Effector memory CD8-positive, alpha-beta T cell (primary cell): ENCODE results near the gene PELI1.

ENCODE experiments used
- ATAC-seq: fragments of 150-1000 bp; cut with Tn5 transposase; replicated peaks from 2 replicates; pipeline ENCODE4 v1.10.0; 2021; ENCODE audit warnings: mild to moderate bottlenecking, moderate library complexity
- DNase-seq, 3 experiments: peaks; one replicate each; pipeline ENCODE4 v3.0.0; 2021
- H3K27ac Mint-ChIP-seq, 2 donors: one replicate each; pipeline ENCODE4 v1.8.0; 2022; ENCODE audit warnings: mild to moderate bottlenecking in 2 of 2, mixed read lengths in 2 of 2, moderate library complexity in 2 of 2
- H3K27me3 Mint-ChIP-seq, 2 donors: one replicate each; pipeline ENCODE4 v1.8.0; 2022; ENCODE audit warnings: mixed read lengths in 2 of 2
- H3K36me3 Mint-ChIP-seq: one replicate; pipeline ENCODE4 v1.8.0; 2022; ENCODE audit warnings: mild to moderate bottlenecking, moderate library complexity, mixed read lengths; ENCODE audit not compliant: insufficient read depth
- H3K4me1 Mint-ChIP-seq, 2 donors: one replicate each; pipeline ENCODE4 v1.8.0; 2022; ENCODE audit warnings: low read depth in 2 of 2, mixed read lengths in 2 of 2
- H3K4me3 Mint-ChIP-seq, 2 donors: one replicate each; pipeline ENCODE4 v1.8.0; 2022; ENCODE audit warnings: mild to moderate bottlenecking in 2 of 2, mixed read lengths in 2 of 2, moderate library complexity in 2 of 2
- H3K9me3 Mint-ChIP-seq, 2 donors: one replicate each; pipeline ENCODE4 v1.8.0; 2022; ENCODE audit warnings: mixed read lengths in 2 of 2
- total RNA-seq, 9 experiments: gene quantifications; one replicate each; lab custom pipeline; 2026; lab: John Stamatoyannopoulos, UW

Gene PELI1, protein sequence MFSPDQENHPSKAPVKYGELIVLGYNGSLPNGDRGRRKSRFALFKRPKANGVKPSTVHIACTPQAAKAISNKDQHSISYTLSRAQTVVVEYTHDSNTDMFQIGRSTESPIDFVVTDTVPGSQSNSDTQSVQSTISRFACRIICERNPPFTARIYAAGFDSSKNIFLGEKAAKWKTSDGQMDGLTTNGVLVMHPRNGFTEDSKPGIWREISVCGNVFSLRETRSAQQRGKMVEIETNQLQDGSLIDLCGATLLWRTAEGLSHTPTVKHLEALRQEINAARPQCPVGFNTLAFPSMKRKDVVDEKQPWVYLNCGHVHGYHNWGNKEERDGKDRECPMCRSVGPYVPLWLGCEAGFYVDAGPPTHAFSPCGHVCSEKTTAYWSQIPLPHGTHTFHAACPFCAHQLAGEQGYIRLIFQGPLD
- total RNA-seq = 33.2 to 124 (median 77.2) reads per million in 9 experiments

DNA sequence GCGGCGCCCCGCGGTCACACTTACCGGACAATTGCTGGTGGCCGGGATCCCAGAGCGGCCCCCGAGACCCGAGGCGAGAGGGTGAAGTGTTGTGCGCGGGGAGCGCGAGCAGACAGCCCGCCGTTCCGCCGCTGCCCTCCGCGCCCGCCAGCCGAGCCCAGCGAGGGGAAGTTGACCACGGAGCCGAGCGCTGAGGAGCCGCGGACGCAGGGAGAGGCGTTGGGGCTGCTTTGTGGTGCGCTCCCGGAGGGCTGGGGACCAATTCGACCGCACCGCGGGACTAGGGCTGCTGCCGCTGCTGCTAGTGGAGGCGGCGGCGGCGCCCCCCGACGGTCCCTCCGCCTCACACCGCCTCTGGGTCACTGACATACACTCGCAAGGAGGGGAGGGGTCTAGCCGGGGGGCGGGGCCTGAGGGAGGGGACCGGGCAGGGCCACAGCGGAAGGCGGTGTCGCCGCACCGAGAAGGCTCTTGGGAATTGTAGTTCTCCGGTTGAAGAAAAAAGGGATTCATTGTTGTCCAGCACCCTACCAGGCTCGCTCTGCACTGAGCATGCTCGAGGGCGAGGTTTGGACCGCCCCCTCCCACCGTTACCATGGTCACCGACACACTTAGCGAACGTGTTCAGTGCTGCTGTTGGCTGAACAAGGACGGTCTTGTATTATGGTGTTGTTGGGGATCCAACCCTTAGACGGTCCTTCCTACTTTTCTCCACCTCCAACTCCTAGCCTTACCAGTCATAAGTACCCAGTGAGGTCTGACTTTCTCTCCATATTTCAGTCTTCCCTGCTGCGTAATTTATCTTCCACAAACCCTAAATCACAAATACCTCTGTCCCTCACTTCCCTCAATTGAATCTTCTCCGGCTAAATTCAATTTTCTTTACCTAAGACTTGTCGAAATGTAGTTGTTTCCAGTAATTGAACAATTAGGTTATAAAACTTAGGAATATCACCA lies at the start of gene PELI1:
Gene PELI1, minus strand, starts transcription at position 364 of the 957 bp plus-strand sequence. CDS start 36,110 bp downstream, outside the sequence.
- Mint-ChIP-seq H3K4me1 (peaks cover 17 to 24% of the 10 kb centered on the region in 2 donors), H3K27ac (peak within 1 kb of the TSS; percentile 95 to 96), H3K9me3 (no peaks in the 10 kb centered on the region), H3K36me3 (peaks cover 22% of the 10 kb centered on the region), H3K27me3 (no peaks in the 10 kb centered on the region), H3K4me3 (peak within 1 kb of the TSS; percentile 94 to 97)
- DNase-seq (peak; percentile 73 to 79 (median 78)), ATAC-seq (peak; percentile 89)

GRCh38 chr2:64193491-64193890 lies 49.3 kb upstream of the PELI1 start:
- Mint-ChIP-seq H3K27me3 (peaks cover 4 to 38% of the 10 kb centered on the region in 2 donors), H3K36me3 (peaks cover 3% of the 10 kb centered on the region), H3K27ac (no peak overlapping the region)

GRCh38 chr2:64192664-64193105 lies 48.5 kb upstream of the PELI1 start:
- H3K9me3 Mint-ChIP-seq = no peaks in the 10 kb centered on the region
- H3K4me3 Mint-ChIP-seq = no peak overlapping the region
- H3K36me3 Mint-ChIP-seq = peaks cover 3% of the 10 kb centered on the region
- no peak overlapping the region for H3K27ac Mint-ChIP-seq
- ATAC-seq = no peak
- no peak for DNase-seq
- H3K27me3 Mint-ChIP-seq = peaks cover 4 to 38% of the 10 kb centered on the region in 2 donors
- H3K4me1 Mint-ChIP-seq = peaks cover 0 to 3% of the 10 kb centered on the region in 2 donors

More at GRCh38 chr2:64193491-64193890, 49.3 kb upstream of the PELI1 start:
- DNase-seq (no peak), ATAC-seq (no peak)
- Mint-ChIP-seq H3K4me3 (no peak overlapping the region), H3K4me1 (peaks cover 0 to 3% of the 10 kb centered on the region in 2 donors), H3K9me3 (no peaks in the 10 kb centered on the region)

DNA sequence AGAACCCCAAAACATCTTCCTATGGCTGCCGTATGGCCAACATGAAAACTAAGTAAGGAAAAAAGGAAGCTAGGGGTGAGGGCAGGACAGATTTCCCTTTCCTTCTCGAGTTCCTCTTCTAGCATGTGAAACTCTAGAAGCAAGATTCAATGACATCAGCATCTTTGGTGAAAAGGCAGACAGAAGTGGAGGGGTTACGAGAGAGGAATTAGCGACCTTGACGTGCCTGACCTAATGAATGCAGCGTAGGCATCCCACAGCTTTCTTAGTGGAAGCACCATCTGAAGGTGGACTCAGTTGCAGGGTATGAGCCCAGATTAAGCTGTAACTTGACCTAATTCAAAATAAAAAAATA lies 47.9 kb upstream of the PELI1 start:
- Mint-ChIP-seq H3K27me3 (peaks cover 3 to 32% of the 10 kb centered on the region in 2 donors), H3K4me1 (peaks cover 0 to 3% of the 10 kb centered on the region in 2 donors), H3K36me3 (no peaks in the 10 kb centered on the region), H3K4me3 (no peak overlapping the region), H3K27ac (no peak overlapping the region), H3K9me3 (no peaks in the 10 kb centered on the region)
- ATAC-seq = no peak
- no peak for DNase-seq

DNA sequence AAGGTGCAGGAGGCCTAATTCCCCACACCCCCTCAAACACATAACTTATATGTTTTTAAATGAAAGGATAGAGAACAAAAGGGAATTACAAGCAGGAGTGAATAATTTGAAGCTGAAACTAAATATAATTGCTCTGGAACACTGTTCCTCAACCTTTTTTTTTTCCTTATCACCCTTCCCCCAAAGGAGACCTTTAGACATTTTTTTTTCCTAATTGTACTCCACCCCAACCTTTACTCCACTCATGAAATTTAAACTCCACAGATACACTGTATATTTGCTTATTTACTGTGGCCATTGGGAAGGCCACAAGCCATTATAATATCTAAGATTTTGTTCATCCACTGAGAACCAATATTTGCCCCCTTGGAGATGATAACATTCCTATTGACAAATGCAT lies 45.4 kb upstream of the PELI1 start:
- no peak overlapping the region for H3K4me3 Mint-ChIP-seq
- no peaks in the 10 kb centered on the region for H3K9me3 Mint-ChIP-seq
- no peaks in the 10 kb centered on the region for H3K36me3 Mint-ChIP-seq
- peaks cover 0 to 22% of the 10 kb centered on the region in 2 donors for H3K27me3 Mint-ChIP-seq
- H3K27ac Mint-ChIP-seq = no peak overlapping the region
- ATAC-seq (no peak), DNase-seq (no peak)
- peaks cover 0 to 3% of the 10 kb centered on the region in 2 donors for H3K4me1 Mint-ChIP-seq

DNA sequence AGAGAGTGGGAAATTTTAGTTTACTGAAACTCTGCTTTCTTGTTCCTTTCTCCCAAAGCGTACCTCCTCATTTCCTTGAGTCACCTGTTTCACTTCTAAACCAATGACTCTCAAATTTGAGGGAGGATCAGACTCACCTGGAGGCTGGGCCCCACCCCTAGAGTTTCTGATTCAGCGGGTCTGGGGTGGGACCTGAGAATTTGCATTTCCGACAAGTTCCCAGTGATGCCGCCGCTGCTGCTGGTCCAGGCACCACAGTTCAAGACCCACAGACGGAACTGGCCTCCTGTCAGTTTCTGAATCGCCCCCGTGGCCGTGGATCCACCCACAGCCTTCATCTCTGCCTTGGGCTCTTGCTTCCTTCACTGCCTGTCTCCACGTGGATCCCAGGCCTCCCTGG lies 44.9 kb upstream of the PELI1 start:
- H3K9me3 Mint-ChIP-seq = no peaks in the 10 kb centered on the region
- H3K27ac Mint-ChIP-seq = no peak overlapping the region
- no peak overlapping the region for H3K4me3 Mint-ChIP-seq
- DNase-seq (no peak), ATAC-seq (no peak)
- H3K27me3 Mint-ChIP-seq = peaks cover 0 to 21% of the 10 kb centered on the region in 2 donors
- H3K36me3 Mint-ChIP-seq = no peaks in the 10 kb centered on the region
- H3K4me1 Mint-ChIP-seq = peaks cover 0 to 3% of the 10 kb centered on the region in 2 donors

DNA sequence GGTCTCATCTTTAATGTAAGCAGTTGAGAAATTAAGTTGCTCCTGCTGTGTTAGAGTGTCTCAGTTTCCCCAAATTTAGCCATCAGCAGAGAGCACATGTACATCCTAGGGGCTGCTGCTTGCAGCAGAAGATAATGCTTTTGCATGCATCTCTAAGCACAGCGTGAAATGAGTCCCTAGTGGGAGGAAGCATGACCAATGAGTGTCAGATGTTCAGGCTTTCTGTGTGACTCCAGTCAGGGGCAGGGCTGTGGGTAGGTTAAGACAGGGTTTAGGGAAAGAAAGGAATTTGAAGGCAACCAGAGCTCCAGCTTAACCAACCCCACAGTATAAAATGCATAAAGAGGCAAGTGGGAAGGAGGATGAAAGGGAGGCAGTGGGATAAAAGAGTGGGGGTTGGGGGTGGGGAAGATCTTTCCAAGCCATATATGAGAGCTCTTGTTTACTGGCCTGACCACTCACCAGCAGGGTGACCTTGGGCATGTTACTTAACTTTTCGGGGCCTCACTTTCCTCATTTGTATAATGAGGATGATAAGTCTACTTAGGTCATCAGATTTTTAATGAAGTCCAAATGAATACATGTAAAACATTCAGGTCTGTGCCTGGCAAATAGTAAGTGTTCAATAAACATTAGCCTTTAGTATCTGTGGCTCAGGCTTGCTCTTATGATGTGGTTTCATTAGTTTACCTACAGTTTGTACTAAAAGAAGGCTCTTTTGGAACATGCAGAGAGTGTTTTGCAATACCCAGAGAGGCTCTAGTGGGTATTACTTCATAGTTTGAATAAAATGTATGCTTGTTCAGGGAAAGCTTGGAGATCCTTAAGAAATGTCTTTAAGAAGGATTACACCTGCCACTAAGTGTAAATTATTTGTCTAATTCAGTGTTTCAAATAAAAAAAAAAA lies 42.7 kb upstream of the PELI1 start:
- no peaks in the 10 kb centered on the region for H3K4me1 Mint-ChIP-seq
- peaks cover 7 to 11% of the 10 kb centered on the region in 2 donors for H3K27me3 Mint-ChIP-seq
- H3K9me3 Mint-ChIP-seq = no peaks in the 10 kb centered on the region
- H3K4me3 Mint-ChIP-seq = no peak overlapping the region
- H3K27ac Mint-ChIP-seq = no peak overlapping the region
- no peak for ATAC-seq
- no peak for DNase-seq
- H3K36me3 Mint-ChIP-seq = no peaks in the 10 kb centered on the region

GRCh38 chr2:64179582-64180321 lies 35.5 kb upstream of the PELI1 start:
- ATAC-seq (no peak), DNase-seq (no peak)
- Mint-ChIP-seq H3K27ac (no peak overlapping the region), H3K9me3 (no peaks in the 10 kb centered on the region), H3K4me1 (no peaks in the 10 kb centered on the region), H3K36me3 (no peaks in the 10 kb centered on the region), H3K4me3 (no peak overlapping the region), H3K27me3 (peaks cover 7 to 8% of the 10 kb centered on the region in 2 donors)

DNA sequence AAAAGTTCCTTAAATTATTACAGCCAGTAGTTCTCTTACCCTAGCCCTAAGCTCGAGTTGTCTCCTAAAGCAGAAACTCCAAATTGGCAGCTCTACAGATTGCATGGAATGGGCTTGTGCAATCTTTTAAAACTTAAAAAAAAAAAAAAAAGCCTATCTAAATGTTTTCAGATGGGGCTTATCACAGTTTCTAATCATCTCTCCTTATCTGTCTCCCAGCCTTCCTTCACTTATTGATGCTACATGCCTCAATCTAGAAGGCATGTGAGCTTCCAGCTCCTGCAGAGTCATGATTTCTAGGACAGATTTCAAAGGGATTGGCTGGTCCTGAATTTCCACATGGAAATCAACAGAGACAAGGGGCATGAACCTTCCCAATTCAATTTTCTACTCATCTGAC lies 33.1 kb upstream of the PELI1 start:
- no peaks in the 10 kb centered on the region for H3K36me3 Mint-ChIP-seq
- no peak overlapping the region for H3K4me3 Mint-ChIP-seq
- no peak for DNase-seq
- no peaks in the 10 kb centered on the region for H3K9me3 Mint-ChIP-seq
- H3K27me3 Mint-ChIP-seq = peaks cover 0 to 8% of the 10 kb centered on the region in 2 donors
- no peak overlapping the region for H3K27ac Mint-ChIP-seq
- no peak for ATAC-seq
- H3K4me1 Mint-ChIP-seq = no peaks in the 10 kb centered on the region

DNA sequence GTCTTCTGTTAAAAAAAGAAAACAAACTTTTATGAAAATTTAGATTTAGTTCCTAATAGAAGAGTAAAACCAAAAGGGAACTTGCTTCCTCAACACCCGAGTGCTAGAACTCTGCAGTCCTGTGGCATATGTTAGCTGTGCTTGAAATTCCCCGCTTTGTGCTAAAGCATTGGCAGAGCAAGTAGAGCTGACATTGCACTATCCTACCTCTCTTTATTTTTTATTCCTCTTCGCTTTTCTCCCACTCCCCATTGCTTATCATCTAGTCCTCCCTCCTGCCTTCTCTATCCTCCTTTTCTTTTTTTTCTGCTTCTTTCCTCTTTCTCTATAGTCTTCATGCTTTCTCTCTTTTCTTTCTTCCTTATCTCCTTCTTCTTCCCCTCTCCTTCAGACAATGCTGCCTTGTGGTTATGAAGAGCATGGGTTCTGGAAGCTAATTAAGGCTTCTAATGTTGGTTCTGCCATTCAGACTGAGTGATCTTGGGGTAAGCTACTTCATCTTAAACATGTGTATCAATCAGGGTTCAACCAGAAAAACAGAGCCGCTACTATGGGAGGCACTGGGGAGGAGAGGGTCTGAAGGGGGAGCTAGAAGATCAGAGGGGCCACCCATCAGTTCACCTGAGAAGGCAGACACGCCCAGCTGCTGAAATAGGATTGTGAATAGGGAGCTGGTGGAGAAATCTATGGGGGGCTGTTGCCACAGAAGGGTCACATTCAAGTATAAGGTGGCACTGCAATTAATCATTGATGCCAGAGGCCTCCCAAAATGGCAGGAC lies 31.4 kb upstream of the PELI1 start:
- no peaks in the 10 kb centered on the region for H3K36me3 Mint-ChIP-seq
- no peaks in the 10 kb centered on the region for H3K9me3 Mint-ChIP-seq
- peaks cover 0 to 8% of the 10 kb centered on the region in 2 donors for H3K27me3 Mint-ChIP-seq
- H3K4me1 Mint-ChIP-seq = no peaks in the 10 kb centered on the region
- ATAC-seq (no peak), DNase-seq (no peak)
- H3K4me3 Mint-ChIP-seq = no peak overlapping the region
- no peak overlapping the region for H3K27ac Mint-ChIP-seq

GRCh38 chr2:64173156-64174135 lies 29.2 kb upstream of the PELI1 start:
- H3K9me3 Mint-ChIP-seq = no peaks in the 10 kb centered on the region
- H3K4me1 Mint-ChIP-seq = no peaks in the 10 kb centered on the region
- no peaks in the 10 kb centered on the region for H3K36me3 Mint-ChIP-seq
- peak overlapping the region in 1 of 2 donors; percentile 57 for H3K27ac Mint-ChIP-seq
- DNase-seq = no peak
- H3K4me3 Mint-ChIP-seq = no peak overlapping the region
- ATAC-seq = no peak
- peaks cover 0 to 8% of the 10 kb centered on the region in 2 donors for H3K27me3 Mint-ChIP-seq
